GM12878 (cell line): ENCODE results near the gene PLAC9. TPM values are rescaled to one million over a fixed set of nuclear protein-coding genes. Genes with fewer than 3 reads are reported as not detected.

Source experiments
- ASH2L ChIP-seq: fragments of 300-600, 200-600 bp; sonication (generic); IDR thresholded peaks from 2 replicates; pipeline ENCODE4 v1.6.1; 2017; ENCODE audit warnings: low read depth, mild to moderate bottlenecking, borderline replicate concordance
- ATF7 ChIP-seq: fragments of 450-650 bp; IDR thresholded peaks from 2 replicates; pipeline ENCODE4 v1.6.1; 2016; ENCODE audit warnings: low read depth, mild to moderate bottlenecking
- BMI1 ChIP-seq: fragments of 450-650 bp; IDR thresholded peaks from 2 replicates; pipeline ENCODE4 v1.6.1; 2016; ENCODE audit warnings: mild to moderate bottlenecking, moderate library complexity, borderline replicate concordance
- CREM ChIP-seq: IDR thresholded peaks from 2 replicates; pipeline ENCODE4 v1.6.1; 2014; ENCODE audit warnings: antibody characterized with exemption, low read depth
- DPF2 ChIP-seq: fragments of 450-650 bp; IDR thresholded peaks from 2 replicates; pipeline ENCODE4 v1.6.1; 2017; ENCODE audit warnings: mild to moderate bottlenecking
- EGR1 ChIP-seq, 2 experiments: IDR thresholded peaks; 1 replicate in 1 of 2; 2 replicates in 1 of 2; pipeline ENCODE4 v1.6.1; 2011 to 2012; ENCODE audit warnings: low read depth in 2 of 2, low read length in 2 of 2, borderline replicate concordance in 1 of 2, mild to moderate bottlenecking in 1 of 2, moderate library complexity in 1 of 2
- FOXM1 ChIP-seq: IDR thresholded peaks from 2 replicates; pipeline ENCODE4 v1.6.1; 2012; ENCODE audit warnings: low read depth, mild to moderate bottlenecking, inconsistent platforms, low read length, moderate library complexity
- GABPA ChIP-seq: IDR thresholded peaks from 2 replicates; pipeline ENCODE4 v1.6.1; 2014; ENCODE audit warnings: antibody characterized with exemption, low read depth, mild to moderate bottlenecking, inconsistent platforms
- IKZF1 ChIP-seq: fragments of 450-650 bp; conservative IDR thresholded peaks from 2 replicates; pipeline ENCODE4 v1.6.1; 2017; ENCODE audit warnings: antibody characterized with exemption, mild to moderate bottlenecking
- MEF2B ChIP-seq: fragments of 450-650 bp; IDR thresholded peaks from 2 replicates; pipeline ENCODE4 v1.6.1; 2018; ENCODE audit warnings: mild to moderate bottlenecking, moderate library complexity; ENCODE audit not compliant: partially characterized antibody, poor library complexity, severe bottlenecking
- MLLT1 ChIP-seq: fragments of 450-650 bp; IDR thresholded peaks from 2 replicates; pipeline ENCODE4 v1.6.1; 2016; ENCODE audit warnings: mild to moderate bottlenecking
- MYC ChIP-seq: IDR thresholded peaks from 2 replicates; pipeline ENCODE4 v1.6.1; 2011; ENCODE audit warnings: mild to moderate bottlenecking, low read length, moderate library complexity, inconsistent platforms; ENCODE audit not compliant: insufficient read depth, insufficient replicate concordance, insufficient read length, severe bottlenecking
- NFIC ChIP-seq: IDR thresholded peaks from 2 replicates; pipeline ENCODE4 v1.6.1; 2012; ENCODE audit warnings: low read depth, mild to moderate bottlenecking, inconsistent platforms, low read length, moderate library complexity
- NFYB ChIP-seq: IDR thresholded peaks from 2 replicates; pipeline ENCODE4 v1.6.1; 2011; ENCODE audit warnings: low read depth, mild to moderate bottlenecking, low read length, improper control_type of control experiment, moderate library complexity; ENCODE audit not compliant: insufficient read depth
- PAX5 ChIP-seq: IDR thresholded peaks from 2 replicates; pipeline ENCODE4 v1.6.1; 2011; ENCODE audit warnings: low read depth, low read length, borderline replicate concordance
- POLR2A ChIP-seq: IDR thresholded peaks from 2 replicates; pipeline ENCODE4 v1.6.1; 2011; ENCODE audit warnings: low read depth, mild to moderate bottlenecking, low read length
- RUNX3 ChIP-seq: IDR thresholded peaks from 2 replicates; pipeline ENCODE4 v1.6.1; 2012; ENCODE audit warnings: low read length, inconsistent platforms
- SMARCA5 ChIP-seq: fragments of 450-650 bp; IDR thresholded peaks from 2 replicates; pipeline ENCODE4 v1.6.1; 2017; ENCODE audit warnings: mild to moderate bottlenecking
- SMC3 ChIP-seq: IDR thresholded peaks from 2 replicates; pipeline ENCODE4 v1.6.1; 2011; ENCODE audit warnings: low read length, improper control_type of control experiment, borderline replicate concordance
- SPI1 ChIP-seq: IDR thresholded peaks from 2 replicates; pipeline ENCODE4 v1.6.1; 2011; ENCODE audit warnings: low read depth, mild to moderate bottlenecking, low read length, moderate library complexity, borderline replicate concordance; ENCODE audit not compliant: insufficient read depth
- USF1 ChIP-seq: IDR thresholded peaks from 2 replicates; pipeline ENCODE4 v1.6.1; 2011; ENCODE audit warnings: borderline replicate concordance, low read depth, mild to moderate bottlenecking, moderate library complexity, mixed read lengths, low read length; ENCODE audit not compliant: insufficient read depth; ENCODE audit errors: extremely low read length
- YY1 ChIP-seq: IDR thresholded peaks from 2 replicates; pipeline ENCODE4 v1.6.1; 2011; ENCODE audit warnings: low read depth, mild to moderate bottlenecking, low read length
- ZBTB11 ChIP-seq: fragments of 450-650 bp; formaldehyde crosslinking; IDR thresholded peaks from 2 replicates; pipeline ENCODE4 v1.5.0; 2022; ENCODE audit warnings: mild to moderate bottlenecking, missing genetic modification characterization
- polyA plus RNA-seq, 11 experiments: library from polyadenylated mRNA; depleted of rRNA in 4 of 11; unstranded in 6 of 11; stranded (reverse) in 5 of 11; fragments of >200 nt; fragmentation: Nextera tagmentation in 4 of 11; fragmentation: Illumina TruSeq in 1 of 11; extraction: Ambion mirVana in 4 of 11; extraction: Trizol in 1 of 11; gene quantifications; 1 replicate in 1 of 11; 2 replicates in 10 of 11; pipeline versions ENCODE4 v1.2.1 to v1.2.3, GENCODE V29; 2011 to 2016; ENCODE audit warnings: inconsistent platforms in 2 of 11, missing spikeins in 2 of 11, low read depth in 1 of 11
- total RNA-seq, 4 experiments: library from RNA; depleted of rRNA in 3 of 4; stranded (reverse); fragments of >200 nt in 3 of 4; fragmentation: Illumina TruSeq in 1 of 4; extraction: Trizol in 1 of 4; gene quantifications; 2 replicates each; pipeline versions ENCODE4 v1.2.1 to v1.2.3, GENCODE V29; 2013 to 2021

PLAC9 gene
- total and polyA plus RNA-seq, 10 of the 15 experiments (the other 5 are each of a cell fraction or from before 2014, with no cell fraction given) = not detected

GRCh38 chr10:80187465-80188409 lies 55.2 kb downstream of the PLAC9 start (continued):
- TF ChIP-seq NFYB (no peak), SMC3 (0 out of 2 replicates have a peak, but pooled peaks have one; percentile 12), YY1 (peak; percentile 43; the same call in 1 of the 2 replicates), USF1 (no peak), CREM (peak; percentile 53; the same call in 1 of the 2 replicates), SPI1 (peak; percentile 26; the same call in 1 of the 2 replicates), DPF2 (peak; percentile 62; the same call in 1 of the 2 replicates), BMI1 (0 out of 2 replicates have a peak, but pooled peaks have one; percentile 25), ASH2L (no peak), EGR1 (IDR thresholded peaks at IDR 0.05; ENCODE audit: borderline replicate concordance in 1 of 2, low read depth in 2 of 2, low read length in 2 of 2) (peak in 1 of 2 experiments; percentile 74; a peak in 2 of 3 replicates), MYC (no peak), FOXM1 (0 out of 2 replicates have a peak, but pooled peaks have one; percentile 41), PAX5 (0 out of 2 replicates have a peak, but pooled peaks have one; percentile 30), POLR2A (peak; percentile 39; the same call in 1 of the 2 replicates), NFIC (no peak), ATF7 (peak; percentile 92), SMARCA5 (peak; percentile 71), MLLT1 (peak; percentile 94), ZBTB11 (CRISPR knock-in tag) (peak; percentile 33; the same call in 1 of the 2 replicates), MEF2B (peak; percentile 83), IKZF1 (peak; percentile 55; the same call in 1 of the 2 replicates), GABPA (peak; percentile 65), RUNX3 (peak; percentile 81)
